ENCODE measurements around the gene VPS35L. TPM values are rescaled to one million over a fixed set of nuclear protein-coding genes. Genes with fewer than 3 reads are reported as not detected.

The VPS35L gene
- total and polyA plus RNA-seq, 2 of the 13 experiments (the other 11 are each of a cell fraction or from before 2014, with no cell fraction given), result 1.4 to 1.6 TPM

DNA sequence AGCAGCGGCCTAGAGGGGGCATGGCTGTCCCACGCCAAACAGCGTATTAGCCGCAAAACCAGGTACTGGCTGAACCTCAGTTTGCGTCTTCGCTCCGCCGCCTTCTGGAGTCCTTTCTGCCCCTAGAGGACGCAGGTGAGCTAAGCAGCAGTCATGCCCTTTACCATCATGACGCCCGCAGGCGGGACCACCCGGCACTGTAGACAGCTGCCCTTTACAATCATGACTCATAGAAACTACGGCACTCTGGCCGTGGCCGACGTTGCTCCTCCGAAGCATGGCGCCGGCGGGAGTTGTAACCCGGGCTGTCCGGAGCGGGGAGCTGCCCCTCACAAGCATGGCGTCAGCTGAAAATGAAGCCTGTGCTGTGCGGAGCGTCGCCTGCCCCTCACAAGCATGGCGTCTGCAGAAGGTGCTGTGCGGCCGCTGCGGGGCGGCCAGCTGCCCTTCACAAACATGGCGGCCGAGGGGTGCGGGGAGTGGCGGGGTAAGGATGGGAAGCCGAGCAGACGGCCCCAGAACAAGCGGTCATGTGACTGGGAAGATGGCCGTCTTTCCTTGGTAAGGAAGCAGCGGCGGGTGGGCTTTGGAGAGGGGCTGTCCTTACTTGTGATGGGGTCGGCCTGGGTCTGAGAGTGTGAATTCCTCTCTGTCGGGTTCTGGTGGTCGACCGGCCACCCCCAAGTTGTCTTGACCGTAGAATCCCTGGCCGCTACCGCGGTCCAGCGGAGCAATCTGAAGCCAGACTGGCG lies at the start of gene VPS35L (continued):
- TF ChIP-seq SKI (IDR thresholded peaks at IDR 0.05; ENCODE audit: partially characterized antibody) (peak; percentile 68), ZFX (CRISPR knock-in tag; IDR thresholded peaks at IDR 0.05; ENCODE audit: low read depth) (peak; percentile 63), ZFP36L1 (CRISPR knock-in tag; IDR thresholded peaks at IDR 0.05) (0 out of 2 replicates have a peak, but pooled peaks have one; percentile 40), HNRNPK (IDR thresholded peaks at IDR 0.05; ENCODE audit: low read depth, low read length, poor library complexity, severe bottlenecking) (peak; percentile 75), FOXM1 (CRISPR knock-in tag; IDR thresholded peaks at IDR 0.05) (no peak), MTA1 (CRISPR knock-in tag; IDR thresholded peaks at IDR 0.05; ENCODE audit: borderline replicate concordance) (peak; percentile 79; the same call in 1 of the 2 replicates), KDM5A (IDR thresholded peaks at IDR 0.05; ENCODE audit: borderline replicate concordance, low read length) (no peak), MAFF (IDR thresholded peaks at IDR 0.05; ENCODE audit: low read depth, low read length) (peak; percentile 4; the same call in 1 of the 2 replicates), KAT2B (IDR thresholded peaks at IDR 0.05; ENCODE audit: borderline replicate concordance, low read depth, low read length) (no peak), MEF2D (CRISPR knock-in tag; IDR thresholded peaks at IDR 0.05) (peak; percentile 93), FOXO1 (CRISPR knock-in tag; IDR thresholded peaks at IDR 0.05) (peak; percentile 26; the same call in 1 of the 2 replicates), ZNF451 (CRISPR knock-in tag; IDR thresholded peaks at IDR 0.05) (no peak; the same call in 1 of the 2 replicates), ZNF34 (CRISPR knock-in tag; IDR thresholded peaks at IDR 0.05; ENCODE audit: borderline replicate concordance) (0 out of 2 replicates have a peak, but pooled peaks have one; percentile 28), ZNF766 (CRISPR knock-in tag; IDR thresholded peaks at IDR 0.05; ENCODE audit: borderline replicate concordance) (0 out of 2 replicates have a peak, but pooled peaks have one; percentile 39), PLRG1 (conservative IDR thresholded peaks at IDR 0.05) (no peak)
- TF ChIP-seq, protein P1, sequence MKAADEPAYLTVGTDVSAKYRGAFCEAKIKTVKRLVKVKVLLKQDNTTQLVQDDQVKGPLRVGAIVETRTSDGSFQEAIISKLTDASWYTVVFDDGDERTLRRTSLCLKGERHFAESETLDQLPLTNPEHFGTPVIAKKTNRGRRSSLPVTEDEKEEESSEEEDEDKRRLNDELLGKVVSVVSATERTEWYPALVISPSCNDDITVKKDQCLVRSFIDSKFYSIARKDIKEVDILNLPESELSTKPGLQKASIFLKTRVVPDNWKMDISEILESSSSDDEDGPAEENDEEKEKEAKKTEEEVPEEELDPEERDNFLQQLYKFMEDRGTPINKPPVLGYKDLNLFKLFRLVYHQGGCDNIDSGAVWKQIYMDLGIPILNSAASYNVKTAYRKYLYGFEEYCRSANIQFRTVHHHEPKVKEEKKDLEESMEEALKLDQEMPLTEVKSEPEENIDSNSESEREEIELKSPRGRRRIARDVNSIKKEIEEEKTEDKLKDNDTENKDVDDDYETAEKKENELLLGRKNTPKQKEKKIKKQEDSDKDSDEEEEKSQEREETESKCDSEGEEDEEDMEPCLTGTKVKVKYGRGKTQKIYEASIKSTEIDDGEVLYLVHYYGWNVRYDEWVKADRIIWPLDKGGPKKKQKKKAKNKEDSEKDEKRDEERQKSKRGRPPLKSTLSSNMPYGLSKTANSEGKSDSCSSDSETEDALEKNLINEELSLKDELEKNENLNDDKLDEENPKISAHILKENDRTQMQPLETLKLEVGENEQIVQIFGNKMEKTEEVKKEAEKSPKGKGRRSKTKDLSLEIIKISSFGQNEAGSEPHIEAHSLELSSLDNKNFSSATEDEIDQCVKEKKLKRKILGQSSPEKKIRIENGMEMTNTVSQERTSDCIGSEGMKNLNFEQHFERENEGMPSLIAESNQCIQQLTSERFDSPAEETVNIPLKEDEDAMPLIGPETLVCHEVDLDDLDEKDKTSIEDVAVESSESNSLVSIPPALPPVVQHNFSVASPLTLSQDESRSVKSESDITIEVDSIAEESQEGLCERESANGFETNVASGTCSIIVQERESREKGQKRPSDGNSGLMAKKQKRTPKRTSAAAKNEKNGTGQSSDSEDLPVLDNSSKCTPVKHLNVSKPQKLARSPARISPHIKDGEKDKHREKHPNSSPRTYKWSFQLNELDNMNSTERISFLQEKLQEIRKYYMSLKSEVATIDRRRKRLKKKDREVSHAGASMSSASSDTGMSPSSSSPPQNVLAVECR (CRISPR knock-in tag; IDR thresholded peaks at IDR 0.05; ENCODE audit: borderline replicate concordance), result peak; percentile 80; the same call in 1 of the 2 replicates
- TF ChIP-seq, protein P2, sequence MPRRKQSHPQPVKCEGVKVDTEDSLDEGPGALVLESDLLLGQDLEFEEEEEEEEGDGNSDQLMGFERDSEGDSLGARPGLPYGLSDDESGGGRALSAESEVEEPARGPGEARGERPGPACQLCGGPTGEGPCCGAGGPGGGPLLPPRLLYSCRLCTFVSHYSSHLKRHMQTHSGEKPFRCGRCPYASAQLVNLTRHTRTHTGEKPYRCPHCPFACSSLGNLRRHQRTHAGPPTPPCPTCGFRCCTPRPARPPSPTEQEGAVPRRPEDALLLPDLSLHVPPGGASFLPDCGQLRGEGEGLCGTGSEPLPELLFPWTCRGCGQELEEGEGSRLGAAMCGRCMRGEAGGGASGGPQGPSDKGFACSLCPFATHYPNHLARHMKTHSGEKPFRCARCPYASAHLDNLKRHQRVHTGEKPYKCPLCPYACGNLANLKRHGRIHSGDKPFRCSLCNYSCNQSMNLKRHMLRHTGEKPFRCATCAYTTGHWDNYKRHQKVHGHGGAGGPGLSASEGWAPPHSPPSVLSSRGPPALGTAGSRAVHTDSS (CRISPR knock-in tag; conservative IDR thresholded peaks at IDR 0.05), result no peak; the same call in 1 of the 2 replicates
- TF ChIP-seq, protein P3, sequence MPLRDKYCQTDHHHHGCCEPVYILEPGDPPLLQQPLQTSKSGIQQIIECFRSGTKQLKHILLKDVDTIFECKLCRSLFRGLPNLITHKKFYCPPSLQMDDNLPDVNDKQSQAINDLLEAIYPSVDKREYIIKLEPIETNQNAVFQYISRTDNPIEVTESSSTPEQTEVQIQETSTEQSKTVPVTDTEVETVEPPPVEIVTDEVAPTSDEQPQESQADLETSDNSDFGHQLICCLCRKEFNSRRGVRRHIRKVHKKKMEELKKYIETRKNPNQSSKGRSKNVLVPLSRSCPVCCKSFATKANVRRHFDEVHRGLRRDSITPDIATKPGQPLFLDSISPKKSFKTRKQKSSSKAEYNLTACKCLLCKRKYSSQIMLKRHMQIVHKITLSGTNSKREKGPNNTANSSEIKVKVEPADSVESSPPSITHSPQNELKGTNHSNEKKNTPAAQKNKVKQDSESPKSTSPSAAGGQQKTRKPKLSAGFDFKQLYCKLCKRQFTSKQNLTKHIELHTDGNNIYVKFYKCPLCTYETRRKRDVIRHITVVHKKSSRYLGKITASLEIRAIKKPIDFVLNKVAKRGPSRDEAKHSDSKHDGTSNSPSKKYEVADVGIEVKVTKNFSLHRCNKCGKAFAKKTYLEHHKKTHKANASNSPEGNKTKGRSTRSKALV (CRISPR knock-in tag; IDR thresholded peaks at IDR 0.05), result peak; percentile 75; the same call in 1 of the 2 replicates
- TF ChIP-seq, protein P4, sequence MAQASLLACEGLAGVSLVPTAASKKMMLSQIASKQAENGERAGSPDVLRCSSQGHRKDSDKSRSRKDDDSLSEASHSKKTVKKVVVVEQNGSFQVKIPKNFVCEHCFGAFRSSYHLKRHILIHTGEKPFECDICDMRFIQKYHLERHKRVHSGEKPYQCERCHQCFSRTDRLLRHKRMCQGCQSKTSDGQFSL (CRISPR knock-in tag; IDR thresholded peaks at IDR 0.05), result no peak
- TF ChIP-seq, protein P5, sequence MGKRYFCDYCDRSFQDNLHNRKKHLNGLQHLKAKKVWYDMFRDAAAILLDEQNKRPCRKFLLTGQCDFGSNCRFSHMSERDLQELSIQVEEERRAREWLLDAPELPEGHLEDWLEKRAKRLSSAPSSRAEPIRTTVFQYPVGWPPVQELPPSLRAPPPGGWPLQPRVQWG (CRISPR knock-in tag; IDR thresholded peaks at IDR 0.05; ENCODE audit: borderline replicate concordance, low read depth), result no peak

Data from HepG2 (cell line).